Fibroblast of skin of scalp (primary cell): ENCODE measurements around the gene HIF1A.
"Not testable (repeated sequence)": the region's sequence is repeated elsewhere in the genome, so short reads cannot be mapped to it uniquely, and the experiment has no call there.

ENCODE experiments used
- DNase-seq: peaks from one replicate; pipeline ENCODE4 v3.0.0-alpha.2; 2013

Gene HIF1A

GRCh38 chr14:61749867-61750266 lies 54.6 kb downstream of the HIF1A start:
- no peak for DNase-seq

GRCh38 chr14:61750708-61751474 lies 55.6 kb downstream of the HIF1A start:
- peak; percentile 88 for DNase-seq

GRCh38 chr14:61751475-61751989 lies 56.2 kb downstream of the HIF1A start:
- DNase-seq = no peak

- no peak for DNase-seq
Measured at GRCh38 chr14:61752626-61753025, 57.3 kb downstream of the HIF1A start.

GRCh38 chr14:61753631-61754030 lies 58.3 kb downstream of the HIF1A start:
- no peak for DNase-seq

GRCh38 chr14:61754627-61755381 lies 59.5 kb downstream of the HIF1A start:
- no peak for DNase-seq

GRCh38 chr14:61755382-61755742 lies 60.0 kb downstream of the HIF1A start:
- not testable (repeated sequence) for DNase-seq

GRCh38 chr14:61756135-61756534 lies 60.8 kb downstream of the HIF1A start:
- DNase-seq = no peak

GRCh38 chr14:61759878-61760277 lies 64.6 kb downstream of the HIF1A start:
- no peak for DNase-seq

GRCh38 chr14:61761557-61761956 lies 66.2 kb downstream of the HIF1A start:
- no peak for DNase-seq

- DNase-seq = peak; percentile 98
Measured at GRCh38 chr14:61761959-61762786, 66.9 kb downstream of the HIF1A start, which contains the start of gene SNAPC1. Gene SNAPC1, plus strand, starts transcription at chr14:61762420. Its CDS starts 41 bp downstream, at chr14:61762461.

GRCh38 chr14:61764342-61765122 lies 69.2 kb downstream of the HIF1A start:
- no peak for DNase-seq

- no peak for DNase-seq
Measured at GRCh38 chr14:61765225-61765943, 70.1 kb downstream of the HIF1A start.

GRCh38 chr14:61766151-61766550 lies 70.8 kb downstream of the HIF1A start:
- DNase-seq = no peak

GRCh38 chr14:61768240-61768639 lies 72.9 kb downstream of the HIF1A start:
- no peak for DNase-seq

GRCh38 chr14:61769893-61770292 lies 74.6 kb downstream of the HIF1A start:
- no peak for DNase-seq

GRCh38 chr14:61774861-61775260 lies 79.5 kb downstream of the HIF1A start:
- DNase-seq = no peak

GRCh38 chr14:61780125-61780524 lies 84.8 kb downstream of the HIF1A start:
- DNase-seq = no peak

- no peak for DNase-seq
Measured at GRCh38 chr14:61797309-61797708, 102.0 kb downstream of the HIF1A start.
